HG03439 (cell line): ENCODE data around the gene INS.

ENCODE experiments used
- ATAC-seq: cut with Tn5 transposase; IDR thresholded peaks from one replicate; pipeline ENCODE4 v1.9.1; 2021; ENCODE audit warnings: mild to moderate bottlenecking, moderate library complexity; ENCODE audit not compliant: unreplicated experiment

The INS gene

DNA sequence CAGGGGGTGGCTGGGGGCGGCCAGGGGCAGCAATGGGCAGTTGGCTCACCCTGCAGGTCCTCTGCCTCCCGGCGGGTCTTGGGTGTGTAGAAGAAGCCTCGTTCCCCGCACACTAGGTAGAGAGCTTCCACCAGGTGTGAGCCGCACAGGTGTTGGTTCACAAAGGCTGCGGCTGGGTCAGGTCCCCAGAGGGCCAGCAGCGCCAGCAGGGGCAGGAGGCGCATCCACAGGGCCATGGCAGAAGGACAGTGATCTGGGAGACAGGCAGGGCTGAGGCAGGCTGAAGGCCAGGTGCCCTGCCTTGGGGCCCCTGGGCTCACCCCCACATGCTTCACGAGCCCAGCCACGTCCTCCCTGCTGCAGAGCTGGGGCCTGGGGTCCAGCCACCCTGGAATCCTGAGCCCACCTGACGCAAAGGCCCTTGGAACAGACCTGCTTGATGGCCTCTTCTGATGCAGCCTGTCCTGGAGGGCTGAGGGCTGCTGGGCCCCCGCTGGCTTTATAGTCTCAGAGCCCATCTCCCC lies at the start of gene INS:
TSS of gene INS (minus strand) at position 474 of the 524 bp plus-strand sequence. CDS start at position 236, 238 bp downstream.
- no peak for ATAC-seq

DNA sequence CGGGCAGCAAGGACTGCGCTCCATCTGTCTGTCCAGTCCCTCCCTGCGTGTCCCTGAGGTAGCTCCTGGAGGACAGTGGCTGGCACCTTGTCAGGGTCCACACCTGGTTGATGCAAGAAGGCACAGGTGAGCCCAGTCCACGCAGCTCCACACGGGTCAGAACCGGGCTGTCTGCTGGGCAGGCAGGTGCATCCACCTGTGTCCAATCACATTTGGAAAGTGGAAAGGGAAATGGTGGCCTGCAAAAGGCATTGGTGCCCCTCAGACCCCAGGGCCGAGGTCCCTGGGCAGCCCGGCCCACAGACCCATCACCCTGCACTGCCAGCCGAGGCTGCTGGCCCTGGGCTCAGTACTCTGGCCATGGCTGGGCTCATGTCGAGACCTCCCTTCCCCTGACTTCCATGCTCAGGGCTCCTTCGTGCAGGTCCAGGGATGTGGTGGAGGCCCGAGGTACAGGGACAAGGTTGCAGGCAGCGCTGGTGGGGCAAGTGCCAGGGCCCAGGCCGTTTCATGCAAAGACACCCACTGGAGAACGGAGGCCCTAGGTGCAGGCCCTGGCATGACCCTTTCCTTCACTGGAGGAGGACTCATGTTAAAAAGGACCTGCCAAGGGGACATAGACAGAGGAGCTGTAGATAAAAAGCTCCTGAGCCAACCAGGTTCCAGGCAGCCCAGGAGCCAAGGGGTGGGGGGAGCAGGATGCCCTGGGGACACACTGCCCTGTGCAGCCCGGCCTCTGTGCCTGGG lies 49.5 kb upstream of the INS start:
- ATAC-seq: no peak

DNA sequence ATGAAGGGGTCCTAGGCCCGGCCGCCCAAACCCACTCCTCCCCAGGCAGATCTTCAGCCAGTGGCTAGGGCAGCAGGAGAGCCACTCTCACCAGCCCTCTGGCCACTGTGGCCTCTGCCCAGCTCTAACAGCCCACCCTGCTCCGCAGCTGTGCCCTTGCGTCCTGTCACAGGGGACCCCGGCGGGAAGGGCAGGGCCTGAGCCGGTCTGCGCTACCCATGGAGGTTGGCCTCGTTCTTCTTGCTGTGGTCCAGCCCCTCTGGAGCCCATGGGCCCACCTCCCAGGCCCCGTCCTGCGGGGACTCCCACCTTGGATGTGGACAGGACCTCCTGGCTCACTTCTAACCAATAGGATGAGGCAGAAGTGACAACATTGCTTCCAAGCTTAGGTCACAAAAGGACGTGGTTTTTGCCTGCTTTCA lies 48.9 kb upstream of the INS start:
- no peak for ATAC-seq

DNA sequence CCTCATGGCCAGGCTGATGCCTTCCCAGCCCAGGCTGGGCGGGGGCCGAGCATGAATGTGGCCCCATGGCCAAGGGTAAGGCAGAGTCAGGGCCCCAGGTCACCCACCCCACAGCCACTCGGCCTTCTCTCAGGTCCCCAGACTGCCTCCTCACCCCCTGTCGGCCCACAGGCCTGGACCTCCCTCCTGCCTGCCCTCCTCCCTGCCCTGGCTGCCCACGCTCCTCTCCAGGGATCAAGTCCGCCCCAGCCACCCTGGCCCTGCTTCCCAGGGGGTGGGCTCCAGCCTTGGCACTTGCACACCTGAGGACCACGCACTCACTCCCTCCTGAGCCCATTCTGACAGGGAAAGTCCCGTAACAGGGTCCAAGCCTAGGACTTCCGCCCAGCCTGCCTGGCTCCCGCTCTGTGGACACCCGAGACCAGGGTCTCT lies 48.4 kb upstream of the INS start:
- ATAC-seq: no peak

DNA sequence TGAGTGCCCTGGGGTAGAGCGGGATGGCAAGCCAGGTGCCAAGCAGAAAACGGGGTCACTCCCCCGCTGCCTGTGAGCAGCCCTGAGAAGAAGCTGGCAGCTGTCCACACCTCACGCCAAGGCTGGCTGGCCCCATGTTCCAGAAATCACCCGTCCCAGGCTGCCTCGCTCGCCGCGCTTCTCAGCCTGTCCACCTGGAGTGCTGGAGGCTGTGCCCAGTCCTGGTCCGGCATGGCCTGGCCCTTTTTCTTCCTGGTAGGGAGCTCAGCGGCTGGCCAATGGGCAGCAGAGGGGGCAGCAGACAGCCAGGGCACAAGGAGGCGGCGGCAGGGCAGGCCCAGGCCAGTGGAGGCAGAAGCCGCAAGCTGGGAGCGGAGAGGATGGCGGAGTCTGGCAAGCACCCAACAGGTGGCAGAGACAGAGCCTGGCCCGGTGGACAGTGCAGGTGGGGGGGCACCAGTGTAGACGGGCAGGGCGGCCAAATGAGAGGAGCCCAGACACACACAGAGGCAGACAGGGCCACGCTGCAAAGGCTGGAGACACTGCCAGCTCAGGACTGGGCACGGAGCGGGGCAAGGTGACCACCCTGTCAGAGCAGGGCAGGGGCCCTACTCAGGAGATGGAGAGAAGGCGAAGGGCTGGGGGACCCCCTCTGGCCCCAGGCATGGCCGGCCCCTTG lies 47.8 kb upstream of the INS start:
- ATAC-seq: no peak

DNA sequence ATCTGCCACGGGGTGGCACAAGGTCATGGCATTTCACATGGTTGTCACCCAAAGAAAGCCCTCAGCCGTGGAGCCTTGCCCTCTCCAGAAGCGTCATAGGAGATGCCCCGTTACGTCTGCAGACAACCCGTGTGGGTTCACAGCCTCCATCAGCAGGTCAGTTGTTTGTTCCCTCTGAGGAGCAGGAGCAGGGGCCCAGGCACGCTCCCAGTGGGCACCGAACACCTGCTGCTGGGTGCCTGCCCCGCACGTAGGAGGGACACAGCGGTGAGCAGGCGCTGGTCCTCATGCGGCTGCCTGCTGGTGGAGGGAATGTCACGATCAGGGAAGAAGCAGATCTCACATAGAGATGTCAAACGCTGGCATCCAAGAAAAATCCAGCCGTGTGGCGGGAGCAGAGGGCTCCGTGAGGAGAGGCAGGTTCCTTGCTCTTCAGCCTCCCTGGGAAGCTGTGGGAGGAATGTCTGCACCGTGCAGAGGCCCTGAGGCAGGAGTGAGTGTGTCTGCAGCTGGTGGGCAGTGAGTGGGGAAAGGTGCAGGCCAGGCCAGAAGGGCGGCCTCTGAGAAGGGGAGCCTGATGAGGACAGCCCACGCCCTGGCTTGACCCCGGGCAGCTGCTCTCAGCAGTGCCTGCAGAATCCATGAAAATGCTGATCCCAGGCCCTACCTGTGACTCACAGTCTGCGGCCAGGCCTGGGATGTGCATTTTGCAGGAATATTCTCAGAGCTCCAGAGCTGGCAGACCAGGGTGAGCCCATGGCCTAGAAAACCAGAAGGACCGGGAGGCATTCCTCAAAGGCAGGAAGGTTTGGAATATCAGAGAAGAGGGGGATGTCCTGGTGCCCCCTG lies 47.0 kb upstream of the INS start:
- ATAC-seq: no peak

DNA sequence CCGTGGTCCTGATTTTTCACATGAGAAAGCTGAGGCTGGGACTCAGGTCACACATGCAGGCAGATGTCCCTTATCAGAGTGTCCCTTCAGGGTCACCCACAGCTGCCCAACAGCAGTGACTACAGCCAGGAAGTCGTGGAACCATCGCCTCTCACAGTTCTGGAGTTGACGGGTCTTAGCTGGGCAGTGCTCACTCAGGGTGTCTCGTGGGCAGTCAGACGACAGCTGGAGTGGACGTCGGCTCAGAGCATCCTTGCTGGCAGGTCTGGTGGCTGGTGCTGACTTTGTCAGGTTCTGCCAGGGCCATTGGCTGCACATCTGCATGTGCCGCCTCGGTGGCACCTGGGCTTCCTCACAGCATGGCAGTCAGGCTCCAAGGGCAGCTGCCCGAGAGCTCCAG lies 46.2 kb upstream of the INS start:
- ATAC-seq: no peak

DNA sequence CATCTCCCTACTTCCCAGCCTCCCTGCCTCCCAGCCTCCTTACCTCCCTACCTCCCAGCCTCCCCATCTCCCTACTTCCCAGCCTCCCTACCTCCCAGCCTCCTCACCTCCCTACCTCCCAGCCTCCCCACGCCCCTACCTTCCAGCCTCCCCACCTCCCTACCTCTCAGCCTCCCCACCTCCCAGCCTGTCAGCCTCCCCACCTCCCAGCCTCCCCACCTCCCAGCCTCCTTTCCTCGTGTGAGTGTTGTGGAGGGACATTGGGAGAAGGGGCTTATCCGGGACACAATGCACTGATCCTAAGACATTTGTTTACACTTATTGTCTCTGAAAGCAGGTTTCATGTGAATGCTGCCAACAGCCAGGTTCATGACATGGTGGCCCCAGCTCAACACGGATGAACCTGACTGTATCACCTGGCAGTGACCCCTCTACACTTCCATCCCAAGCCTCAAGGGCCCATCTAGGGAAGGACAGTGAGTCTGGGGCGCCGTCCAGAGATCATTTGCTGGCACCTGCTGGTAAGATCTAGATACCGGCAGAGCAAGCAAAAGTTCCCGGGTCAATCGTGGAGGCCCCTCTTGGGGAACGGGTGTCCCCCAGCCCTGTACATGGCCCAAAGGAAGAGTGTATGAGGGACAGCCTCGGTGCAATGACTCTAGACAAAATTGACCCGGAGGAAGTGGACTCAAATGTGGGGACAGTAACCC lies 45.1 kb upstream of the INS start:
- ATAC-seq: no peak

DNA sequence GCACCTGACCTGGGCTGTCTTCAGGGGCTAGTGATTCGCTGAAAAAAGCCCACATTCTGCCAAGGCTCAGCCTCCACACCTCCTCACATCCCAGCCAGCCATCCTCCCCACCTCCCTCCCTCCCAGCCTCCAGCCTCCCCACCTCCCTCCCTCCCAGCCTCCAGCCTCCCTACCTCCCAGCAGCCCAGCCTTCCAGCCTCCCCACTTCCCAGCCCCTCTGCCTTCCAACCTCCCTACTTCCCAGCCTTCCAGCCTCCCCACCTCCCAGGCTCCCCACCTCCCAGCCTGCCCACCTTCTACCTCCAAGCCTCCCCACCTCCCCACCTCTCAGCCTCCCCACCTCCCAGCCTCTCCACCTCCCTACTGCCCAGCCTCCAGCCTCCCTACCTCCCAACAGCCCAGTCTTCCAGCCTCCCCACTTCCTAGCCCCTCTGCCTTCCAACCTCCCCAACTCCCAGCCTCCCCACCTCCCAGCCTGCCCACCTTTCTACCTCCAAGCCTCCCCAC lies 44.3 kb upstream of the INS start:
- no peak for ATAC-seq

DNA sequence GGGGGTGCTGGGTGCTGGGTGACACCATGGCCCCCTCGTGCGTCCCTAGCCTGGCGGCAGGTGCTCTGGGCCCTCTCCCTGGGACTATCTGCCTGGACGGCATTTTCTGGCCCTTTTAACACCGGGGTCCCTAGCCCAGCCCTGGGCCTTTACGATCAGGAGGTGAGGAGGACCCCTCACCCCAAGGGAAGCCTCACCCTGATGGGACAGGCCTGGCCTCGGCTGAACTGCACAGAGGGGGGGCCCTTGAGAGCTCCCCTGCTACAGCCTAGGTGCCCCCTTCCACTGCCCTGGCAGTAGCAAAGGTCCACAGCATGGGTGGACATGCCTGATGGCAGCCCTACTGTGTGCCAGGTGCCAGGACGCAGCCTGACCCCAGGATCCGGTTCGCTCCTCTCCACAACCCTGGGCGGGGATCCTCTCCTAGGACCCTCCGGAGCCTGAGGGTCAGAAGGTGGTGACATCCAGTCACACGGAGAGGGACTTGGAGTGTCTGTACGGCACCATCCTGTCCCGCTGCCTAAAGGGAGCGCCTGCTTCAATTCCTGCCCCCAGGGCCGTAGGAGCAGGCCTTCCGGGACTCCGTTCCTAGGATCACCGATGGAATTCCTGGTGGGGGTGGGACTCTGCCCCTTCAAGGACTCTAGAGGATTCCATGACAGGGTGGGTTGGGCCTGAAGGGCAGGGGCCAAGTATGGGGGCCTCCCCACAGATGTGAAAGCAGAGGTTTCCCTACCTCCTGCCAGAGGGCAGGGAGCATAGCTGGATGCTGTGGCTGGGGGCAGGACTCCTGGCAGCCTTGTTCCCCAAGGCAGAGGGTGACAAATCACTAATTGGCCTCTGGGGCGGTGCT lies 43.6 kb upstream of the INS start:
- ATAC-seq: no peak

DNA sequence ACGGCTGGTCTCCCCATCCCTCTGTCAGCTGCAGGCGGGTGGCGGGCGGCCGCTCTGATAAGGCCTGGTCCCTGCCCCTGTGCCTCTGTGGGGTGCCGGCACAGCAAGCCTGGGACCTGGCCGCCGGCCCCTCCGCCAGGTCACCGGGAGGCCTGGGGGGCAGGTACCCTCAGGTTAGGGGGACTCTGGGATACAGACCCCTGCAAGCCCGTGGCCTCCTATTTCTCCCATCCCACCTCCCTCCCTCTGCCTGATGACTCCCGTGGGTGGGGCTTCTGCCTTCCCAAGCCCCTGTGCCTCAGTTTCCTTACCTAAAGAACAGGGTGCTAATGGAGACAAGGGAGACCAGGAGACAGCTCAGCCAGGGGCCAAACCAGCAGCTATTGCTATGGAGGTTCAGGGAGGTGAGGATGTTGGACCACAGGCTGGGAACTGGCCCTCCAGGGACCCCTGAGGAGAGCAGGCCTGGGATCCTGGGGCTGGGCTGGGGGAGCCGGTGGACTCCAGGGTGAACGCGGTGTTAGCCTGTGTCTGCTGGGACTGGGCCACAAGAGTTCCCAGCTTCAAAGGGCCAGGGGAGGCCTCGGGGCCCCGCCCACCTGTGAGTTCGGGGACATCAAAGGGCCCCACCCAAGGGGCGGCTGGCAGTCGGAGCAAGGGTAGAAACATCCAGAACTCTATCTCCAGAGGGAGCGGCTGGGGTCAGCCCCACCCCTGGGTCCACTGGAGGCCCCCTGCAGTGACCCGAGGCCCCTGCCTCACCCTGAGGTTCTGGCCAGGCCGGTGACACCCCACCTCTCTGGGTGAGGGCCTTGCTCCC lies 42.6 kb upstream of the INS start:
- no peak for ATAC-seq

DNA sequence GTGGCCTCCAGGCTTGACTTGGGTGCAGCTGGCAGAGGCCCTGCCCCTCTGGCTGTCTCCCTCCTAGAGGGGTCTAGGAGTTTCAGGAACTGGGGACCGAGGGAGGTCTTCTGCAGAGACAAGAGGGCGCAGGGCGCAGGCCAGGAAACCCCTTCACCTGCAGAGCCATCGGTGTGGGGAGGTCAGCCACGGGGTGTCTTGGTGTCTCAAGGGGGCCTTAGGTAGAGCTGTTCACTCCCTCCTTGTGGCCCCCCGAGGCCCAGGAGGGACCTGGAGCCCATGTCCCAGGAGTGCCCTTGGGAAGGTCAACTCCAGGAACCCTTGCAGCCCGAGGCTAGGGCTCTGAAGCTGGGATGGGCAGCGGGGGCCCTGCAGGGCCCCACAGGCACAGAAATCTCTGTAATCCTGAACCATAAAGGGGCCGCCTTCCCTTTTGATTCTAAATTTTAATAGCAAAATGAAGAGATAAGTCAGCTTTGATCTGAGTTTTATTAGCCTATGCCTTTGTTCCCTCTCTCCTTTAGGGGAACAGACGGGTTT lies 42.0 kb upstream of the INS start:
- no peak for ATAC-seq

DNA sequence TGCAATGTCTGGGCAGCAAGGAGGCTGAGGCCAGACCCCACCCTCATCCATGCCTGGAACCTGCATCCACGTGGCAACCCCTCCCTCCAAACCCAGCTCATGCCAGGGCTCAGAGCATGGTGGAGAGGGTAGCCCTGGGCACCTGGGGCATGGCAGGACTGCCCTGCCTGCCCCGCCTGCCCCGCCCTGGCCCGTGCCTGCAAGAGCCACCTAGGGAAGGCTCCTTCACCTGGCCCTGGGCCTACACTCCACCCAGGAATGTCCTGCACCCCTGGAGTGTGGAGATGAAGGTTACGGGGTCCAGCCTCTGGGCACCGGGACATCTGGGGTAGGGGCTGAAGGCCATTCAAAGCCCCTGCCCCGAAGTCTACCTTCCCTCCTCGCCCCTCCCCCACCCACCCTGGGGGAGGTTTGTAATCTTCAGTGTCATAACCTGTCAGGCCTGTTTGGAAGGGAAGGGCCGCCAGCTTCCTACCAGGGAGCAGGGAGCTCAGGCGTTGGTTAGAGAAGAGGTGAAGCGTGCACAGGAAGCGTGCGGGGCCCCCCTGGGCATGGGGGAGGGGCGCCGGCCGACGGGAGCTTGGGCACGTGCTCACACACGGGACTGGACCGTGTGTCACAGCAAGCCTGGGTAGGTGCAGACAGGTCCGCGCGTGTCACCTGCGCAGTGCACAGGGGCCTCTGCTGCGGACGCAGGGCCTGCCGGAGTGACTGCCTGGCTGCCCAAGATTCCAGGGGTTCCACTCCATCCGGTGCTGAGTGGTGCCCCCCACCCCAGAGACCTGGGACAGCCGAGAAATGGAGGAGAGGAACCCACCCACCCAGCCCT lies 41.3 kb upstream of the INS start:
- no peak for ATAC-seq

DNA sequence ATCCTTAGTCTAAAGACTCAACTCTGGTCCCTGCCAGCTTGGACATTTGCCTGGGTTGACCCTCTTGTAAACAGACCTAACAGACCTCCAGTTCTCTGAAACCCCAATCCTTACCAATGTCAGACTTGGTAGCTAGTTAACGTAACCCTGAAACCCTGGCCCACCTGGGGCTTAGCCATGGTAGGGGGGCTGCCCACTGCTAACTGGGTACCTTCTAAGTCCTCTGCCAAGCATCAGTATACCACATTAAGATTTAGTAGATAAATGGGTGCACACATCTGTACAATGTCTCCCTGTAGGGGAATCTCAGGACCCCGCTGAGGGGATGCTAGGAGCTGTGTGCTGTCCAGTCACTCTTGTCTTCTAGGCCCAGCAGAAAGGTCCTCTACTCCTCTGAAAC lies 40.5 kb upstream of the INS start:
- ATAC-seq: no peak

DNA sequence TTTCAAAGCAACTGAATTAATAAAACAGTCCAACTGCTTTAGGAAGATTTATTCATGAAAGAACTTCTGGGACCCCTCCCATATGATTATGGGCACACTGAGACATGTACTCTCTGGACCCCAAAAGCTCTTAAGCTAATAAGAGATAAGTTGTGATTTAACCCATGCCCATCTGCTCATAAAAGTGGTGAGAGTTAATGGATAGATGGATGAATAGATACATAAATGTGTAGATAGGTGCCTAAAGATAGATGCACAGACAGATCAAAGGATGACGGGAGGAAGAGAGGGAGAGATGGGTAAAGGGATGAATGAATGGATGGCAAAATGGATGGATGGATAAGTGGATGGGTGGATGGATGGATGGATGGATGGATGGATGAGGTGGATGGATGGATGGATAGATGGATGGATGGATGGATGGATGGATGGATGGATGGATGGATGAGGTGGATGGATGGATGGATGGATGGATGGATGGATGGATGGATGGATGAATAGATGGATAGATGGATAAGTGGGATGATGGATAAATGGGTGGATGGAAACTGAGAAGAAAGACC lies 40.0 kb upstream of the INS start:
- no peak for ATAC-seq

DNA sequence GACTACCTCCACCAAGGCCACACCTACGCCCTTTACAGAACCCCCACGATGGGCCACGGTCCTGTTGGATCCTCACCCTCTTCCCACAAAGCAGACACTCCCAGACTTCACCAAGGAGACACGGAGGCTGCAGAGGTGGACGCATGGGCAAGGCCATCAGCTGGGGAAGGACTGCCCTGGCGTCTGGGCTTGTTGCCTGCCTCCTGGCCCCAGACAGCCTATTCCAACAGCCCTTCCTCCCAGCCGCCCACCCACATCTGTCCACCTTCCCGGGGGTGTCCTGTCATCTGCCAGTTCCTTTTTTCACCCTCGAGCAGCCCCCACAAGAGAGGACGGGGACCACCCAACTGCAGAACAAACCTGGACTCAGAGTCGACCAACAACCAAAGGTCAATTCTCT lies 39.5 kb upstream of the INS start:
- no peak for ATAC-seq
